Keratinocyte (primary cell): ENCODE measurements around the gene PTGDS. TPM values are rescaled to one million over a fixed set of nuclear protein-coding genes. Genes with fewer than 3 reads are reported as not detected.

Source experiments
- DNase-seq: peaks from one replicate; pipeline ENCODE4 v3.0.0-alpha.2; 2011; ENCODE audit warnings: low read depth, missing footprints, low spot score
- FAIRE-seq: peaks from 2 replicates; lab custom pipeline; 2011; peaks lifted over from hg19 to GRCh38; lab: Jason Lieb, UNC
- H2AFZ ChIP-seq: 2 replicates; pipeline ENCODE4 v1.6.0; 2012; ENCODE audit warnings: low read length, control low read depth, inconsistent platforms; ENCODE audit not compliant: control insufficient read depth
- H3K27ac ChIP-seq: 2 replicates; pipeline ENCODE4 v1.5.1; 2011; ENCODE audit warnings: low read length; ENCODE audit not compliant: control insufficient read depth, insufficient read depth
- H3K27me3 ChIP-seq: 3 replicates; pipeline ENCODE4 v1.6.0; 2011; ENCODE audit warnings: low read length; ENCODE audit not compliant: control insufficient read depth, insufficient read depth; ENCODE audit errors: extremely low read depth
- H3K36me3 ChIP-seq, 2 experiments: 2 replicates in 1 of 2; 3 replicates in 1 of 2; pipeline ENCODE4 v1.5.1; 2011; ENCODE audit warnings: low read length in 2 of 2, mild to moderate bottlenecking in 1 of 2; ENCODE audit not compliant: control insufficient read depth in 2 of 2, insufficient read depth in 2 of 2; ENCODE audit errors: extremely low read depth in 1 of 2
- H3K4me1 ChIP-seq: 3 replicates; pipeline ENCODE4 v1.5.1; 2011; ENCODE audit warnings: low read length; ENCODE audit not compliant: control insufficient read depth, insufficient read depth; ENCODE audit errors: extremely low read depth
- H3K4me2 ChIP-seq: 3 replicates; pipeline ENCODE4 v1.6.0; 2011; ENCODE audit warnings: low read depth, low read length; ENCODE audit not compliant: control insufficient read depth, insufficient read depth; ENCODE audit errors: extremely low read depth
- H3K4me3 ChIP-seq, 3 experiments: fragments of 200-600 bp in 1 of 3; sonication (generic) in 1 of 3; 2 replicates in 2 of 3; 3 replicates in 1 of 3; pipeline ENCODE4 v1.5.1; 2011 to 2016; ENCODE audit warnings: low read length in 3 of 3, mild to moderate bottlenecking in 3 of 3, control low read depth in 2 of 3, inconsistent platforms in 1 of 3, low read depth in 1 of 3, mixed read lengths in 1 of 3, mixed run types in 1 of 3, moderate library complexity in 1 of 3; ENCODE audit not compliant: control insufficient read depth in 2 of 3, insufficient read depth in 2 of 3; ENCODE audit errors: extremely low read depth in 1 of 3
- H3K79me2 ChIP-seq: 2 replicates; pipeline ENCODE4 v1.6.0; 2012; ENCODE audit warnings: low read length; ENCODE audit not compliant: control insufficient read depth, insufficient read depth
- H3K9ac ChIP-seq: 3 replicates; pipeline ENCODE4 v1.6.0; 2011; ENCODE audit warnings: low read length; ENCODE audit not compliant: control insufficient read depth, insufficient read depth; ENCODE audit errors: extremely low read depth
- H3K9me1 ChIP-seq: 3 replicates; pipeline ENCODE4 v1.6.0; 2011; ENCODE audit warnings: low read length; ENCODE audit not compliant: control insufficient read depth, insufficient read depth; ENCODE audit errors: extremely low read depth
- H3K9me3 ChIP-seq: 2 replicates; pipeline ENCODE4 v1.5.1; 2012; ENCODE audit warnings: low read depth, low read length; ENCODE audit not compliant: control insufficient read depth
- H4K20me1 ChIP-seq: 3 replicates; pipeline ENCODE4 v1.6.0; 2011; ENCODE audit warnings: low read length; ENCODE audit not compliant: control insufficient read depth, insufficient read depth; ENCODE audit errors: extremely low read depth
- CTCF ChIP-seq, 3 experiments: IDR thresholded peaks in 1 of 3; conservative IDR thresholded peaks in 1 of 3; optimal IDR thresholded peaks in 1 of 3; 2 replicates in 2 of 3; 3 replicates in 1 of 3; pipeline versions ENCODE3 to v1.5.1; 2011; ENCODE audit warnings: low read length in 3 of 3, mild to moderate bottlenecking in 3 of 3, moderate library complexity in 2 of 3, control low read depth in 1 of 3, inconsistent platforms in 1 of 3; ENCODE audit not compliant: insufficient read depth in 2 of 3; ENCODE audit errors: extremely low read depth in 1 of 3
- EZH2 ChIP-seq: IDR thresholded peaks from one replicate; pipeline ENCODE4 v1.6.1; 2012; ENCODE audit warnings: inconsistent platforms, mild to moderate bottlenecking, low read length, moderate library complexity
- dilution Hi-C: fragments of 300-500 bp; cut with MboI; formaldehyde crosslinking; loops from one replicate; pipeline ENCODE4 v1.7.0; 2020; ENCODE audit warnings: low sequenced_read_pairs; ENCODE audit not compliant: extremely low pct_ligation_motif_present
- polyA plus RNA-seq, 5 experiments: library from polyadenylated mRNA; depleted of rRNA in 3 of 5; stranded (reverse) in 3 of 5; stranded (forward) in 1 of 5; unstranded in 1 of 5; fragments of >200 nt; gene quantifications; 1 replicate in 1 of 5; 2 replicates in 3 of 5; 3 replicates in 1 of 5; pipeline versions ENCODE4 v1.2.1 to v1.2.3, GENCODE V29; 2011 to 2012; ENCODE audit warnings: missing spikeins in 2 of 5, low read depth in 1 of 5, low replicate concordance in 1 of 5

The PTGDS gene
- polyA plus RNA-seq, 1 donor (not counting 4 experiments of a cell fraction or from before 2014, with no cell fraction given), result not detected

GRCh38 chr9:136957461-136957860 is 19.8 kb upstream of the PTGDS start:
- dilution Hi-C loops, result no loop called here
- FAIRE-seq, result no peak

GRCh38 chr9:136957901-136958300 is 19.4 kb upstream of the PTGDS start:
- no peak overlapping the region for H3K4me3 ChIP-seq
- H3K4me1 ChIP-seq, result no peaks in the 10 kb centered on the region
- TF ChIP-seq EZH2 (no peak), CTCF (optimal IDR thresholded peaks at IDR 0.05 in 1 of 3, IDR thresholded peaks at IDR 0.05 in 1 of 3, conservative IDR thresholded peaks at IDR 0.05 in 1 of 3; ENCODE audit: extremely low read depth in 1 of 3, insufficient read depth in 2 of 3, low read length in 3 of 3) (no peak)
- H3K9ac ChIP-seq, result no peak overlapping the region
- no peak overlapping the region for H2AFZ ChIP-seq
- peaks cover 5% of the 10 kb centered on the region for H3K27me3 ChIP-seq
- H3K9me3 ChIP-seq, result no peaks in the 10 kb centered on the region
- dilution Hi-C loops, result no loop called here
- no peaks in the 10 kb centered on the region for H3K9me1 ChIP-seq
- H3K79me2 ChIP-seq, result no peaks in the 10 kb centered on the region
- no peak overlapping the region for H3K27ac ChIP-seq
- no peak for DNase-seq
- no peaks in the 10 kb centered on the region for H3K36me3 ChIP-seq
- FAIRE-seq, result no peak
- H3K4me2 ChIP-seq, result no peak overlapping the region
- H4K20me1 ChIP-seq, result no peaks in the 10 kb centered on the region

More at GRCh38 chr9:136957461-136957860, 19.8 kb upstream of the PTGDS start:
- peaks cover 5% of the 10 kb centered on the region for H3K27me3 ChIP-seq
- DNase-seq, result no peak
- no peak overlapping the region for H3K4me2 ChIP-seq
- no peaks in the 10 kb centered on the region for H3K9me3 ChIP-seq
- H3K9me1 ChIP-seq, result no peaks in the 10 kb centered on the region
- no peaks in the 10 kb centered on the region for H4K20me1 ChIP-seq
- H3K4me3 ChIP-seq, result no peak overlapping the region
- H3K36me3 ChIP-seq, result no peaks in the 10 kb centered on the region
- no peak overlapping the region for H3K9ac ChIP-seq
- no peaks in the 10 kb centered on the region for H3K79me2 ChIP-seq
- H3K4me1 ChIP-seq, result no peaks in the 10 kb centered on the region
- no peak overlapping the region for H3K27ac ChIP-seq
- TF ChIP-seq CTCF (optimal IDR thresholded peaks at IDR 0.05 in 1 of 3, IDR thresholded peaks at IDR 0.05 in 1 of 3, conservative IDR thresholded peaks at IDR 0.05 in 1 of 3; ENCODE audit: extremely low read depth in 1 of 3, insufficient read depth in 2 of 3, low read length in 3 of 3) (no peak), EZH2 (no peak)
- H2AFZ ChIP-seq, result no peak overlapping the region
